NB4 (cell line): ENCODE measurements around the gene TBC1D30.
A peak's percentile ranks its signal among the peaks of the same experiment; 100 is the strongest.

Experiments used
- DNase-seq: peaks from one replicate; pipeline ENCODE4 v3.0.0; 2010; ENCODE audit warnings: low read depth
- H3K4me3 ChIP-seq: one replicate; pipeline ENCODE4 v1.5.1; 2011; ENCODE audit warnings: mild to moderate bottlenecking, low read depth, low read length, moderate library complexity
- CTCF ChIP-seq: IDR thresholded peaks from one replicate; pipeline ENCODE4 v1.5.1; 2012; ENCODE audit warnings: low read depth, low read length
- MAX ChIP-seq: IDR thresholded peaks from 2 replicates; pipeline ENCODE4 v1.6.1; 2011; ENCODE audit warnings: low read depth, low read length
- MYC ChIP-seq: IDR thresholded peaks from 2 replicates; pipeline ENCODE4 v1.6.1; 2011; ENCODE audit warnings: low read depth, low read length
- POLR2A ChIP-seq: IDR thresholded peaks from 2 replicates; pipeline ENCODE4 v1.6.1; 2011; ENCODE audit warnings: mild to moderate bottlenecking; ENCODE audit not compliant: insufficient read length; ENCODE audit errors: extremely low read depth

TBC1D30 gene

GRCh38 chr12:64883264-64884163 lies 59.1 kb downstream of the TBC1D30 start:
- no peak overlapping the region for H3K4me3 ChIP-seq
- no peak for DNase-seq
- TF ChIP-seq MAX = no peak
- peak; percentile 1 for TF ChIP-seq CTCF

- no peak for DNase-seq
- TF ChIP-seq MYC (no peak), CTCF (no peak), MAX (no peak), POLR2A (no peak)
- no peak overlapping the region for H3K4me3 ChIP-seq
These were observed 59.7 kb downstream of the TBC1D30 start for GRCh38 chr12:64884164-64884542.

- H3K4me3 ChIP-seq = no peak overlapping the region
- DNase-seq = no peak
These were observed 60.3 kb downstream of the TBC1D30 start for GRCh38 chr12:64884728-64885127.

GRCh38 chr12:64889434-64890216 lies 65.2 kb downstream of the TBC1D30 start:
- H3K4me3 ChIP-seq = no peak overlapping the region
- no peak for DNase-seq
- no peak for TF ChIP-seq POLR2A
- TF ChIP-seq MYC = no peak
- TF ChIP-seq CTCF = no peak
- TF ChIP-seq MAX = no peak

More at GRCh38 chr12:64884728-64885127, 60.3 kb downstream of the TBC1D30 start:
- TF ChIP-seq CTCF (no peak), MAX (no peak), MYC (no peak), POLR2A (no peak)

- TF ChIP-seq CTCF = peak; percentile 45
- no peak for TF ChIP-seq MAX
- DNase-seq = peak; percentile 72
These were observed 66.5 kb downstream of the TBC1D30 start for GRCh38 chr12:64890873-64891468.

More at GRCh38 chr12:64890873-64891468, 66.5 kb downstream of the TBC1D30 start:
- no peak overlapping the region for H3K4me3 ChIP-seq
